Calu3 (cell line): ENCODE measurements around the gene GLP2R. TPM values are rescaled to one million over a fixed set of nuclear protein-coding genes. Genes with fewer than 3 reads are reported as not detected.

Experiments used
- BruUV-seq: library from RNA; stranded (reverse); fragments of 400-500 nt; replicated peaks from 2 replicates; lab custom pipeline; 2021; lab: Mats Ljungman, UMichigan
- CTCF ChIA-PET: fragments of 300-600 bp; sonication (Branson Sonifier 250); formaldehyde crosslinking; loops from one replicate; lab custom pipeline; 2022; ENCODE audit warnings: antibody characterized with exemption; lab: Charles Lee
- DNase-seq: peaks from one replicate; pipeline ENCODE4 v3.0.0; 2022
- H3K27ac Mint-ChIP-seq: one replicate; pipeline ENCODE4 v1.8.0; 2022; ENCODE audit warnings: mixed read lengths; ENCODE audit not compliant: unreplicated experiment
- H3K27me3 Mint-ChIP-seq: one replicate; pipeline ENCODE4 v1.8.0; 2022; ENCODE audit warnings: mixed read lengths; ENCODE audit not compliant: unreplicated experiment
- H3K36me3 Mint-ChIP-seq: one replicate; pipeline ENCODE4 v1.8.0; 2022; ENCODE audit warnings: mild to moderate bottlenecking, moderate library complexity, mixed read lengths; ENCODE audit not compliant: insufficient read depth, unreplicated experiment
- H3K4me1 Mint-ChIP-seq: one replicate; pipeline ENCODE4 v1.8.0; 2022; ENCODE audit warnings: mild to moderate bottlenecking, low read depth, mixed read lengths; ENCODE audit not compliant: unreplicated experiment
- H3K4me3 Mint-ChIP-seq: one replicate; pipeline ENCODE4 v1.8.0; 2022; ENCODE audit warnings: mild to moderate bottlenecking, low read depth, moderate library complexity, mixed read lengths; ENCODE audit not compliant: unreplicated experiment
- H3K9me3 Mint-ChIP-seq: one replicate; pipeline ENCODE4 v1.8.0; 2022; ENCODE audit warnings: low read depth, mixed read lengths; ENCODE audit not compliant: unreplicated experiment
- intact Hi-C: fragments of 100-400 bp; cut with micrococcal nuclease; formaldehyde crosslinking; loops from one replicate; pipeline ENCODE4 v1.10.0; 2022; ENCODE audit not compliant: unreplicated experiment
- total RNA-seq: library from RNA; stranded (reverse); gene quantifications from 2 replicates; pipeline ENCODE4 v1.2.3, GENCODE V29; 2022
- TF ChIP-seq, protein P1 (sequence below): fragments of 200-600 bp; IDR thresholded peaks from one replicate; pipeline ENCODE4 v1.8.0; 2022; ENCODE audit warnings: antibody characterized with exemption; ENCODE audit not compliant: unreplicated experiment

The GLP2R gene
- total RNA-seq, 1 experiment from 2014 or later, result 0.59 TPM

DNA sequence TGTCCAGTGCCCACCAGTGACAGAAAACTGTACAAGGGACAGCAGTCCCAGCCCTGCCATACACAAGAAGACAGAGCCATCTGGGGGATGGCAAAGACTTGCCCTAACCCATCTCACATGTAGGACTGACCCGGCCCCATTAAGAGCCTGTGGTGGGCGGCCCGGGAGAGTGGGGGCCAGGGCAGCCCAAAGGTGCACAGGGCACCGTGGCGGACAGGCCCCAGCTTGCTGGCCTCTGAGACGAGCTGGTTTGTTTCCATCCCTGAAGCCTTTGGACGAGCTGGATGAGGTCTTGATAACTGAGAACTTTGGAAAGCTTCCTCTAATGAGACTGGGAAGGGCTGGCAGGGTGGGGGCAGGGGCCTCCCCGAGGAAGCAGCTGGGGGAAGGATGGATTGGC lies 90.4 kb downstream of the GLP2R start:
- no peak overlapping the region for H3K4me3 Mint-ChIP-seq
- CTCF ChIA-PET, result no interaction called here

DNA sequence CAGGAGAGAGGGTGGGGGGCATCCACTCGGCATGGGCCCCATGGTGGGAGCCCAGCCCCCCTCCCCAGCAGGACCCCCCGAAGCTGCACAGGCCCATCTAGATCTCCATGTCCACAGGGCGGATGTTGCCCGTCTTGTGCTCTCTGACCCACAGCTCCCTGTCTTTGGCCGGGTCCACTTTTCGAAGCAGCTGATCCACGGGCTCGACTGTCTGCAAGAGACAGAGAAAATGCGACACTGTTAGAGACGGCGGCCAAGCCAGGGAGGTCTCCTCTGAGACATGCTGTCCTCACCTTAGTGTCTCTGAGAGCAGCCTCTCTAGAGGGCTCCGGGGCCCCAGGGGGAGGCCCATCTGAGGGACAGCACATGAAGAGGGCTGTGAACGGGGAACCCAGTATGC lies 91.4 kb downstream of the GLP2R start:
- CTCF ChIA-PET, result interaction anchor here (0.5 to 0.6 kb wide), 2 partner anchors 11 to 946 kb away, joined by 3 to 4 read pairs; no protein-coding TSS in a partner anchor
- H3K9me3 Mint-ChIP-seq, result no peaks in the 10 kb centered on the region
- intact Hi-C loops, result no loop called here
- TF ChIP-seq, protein P1, sequence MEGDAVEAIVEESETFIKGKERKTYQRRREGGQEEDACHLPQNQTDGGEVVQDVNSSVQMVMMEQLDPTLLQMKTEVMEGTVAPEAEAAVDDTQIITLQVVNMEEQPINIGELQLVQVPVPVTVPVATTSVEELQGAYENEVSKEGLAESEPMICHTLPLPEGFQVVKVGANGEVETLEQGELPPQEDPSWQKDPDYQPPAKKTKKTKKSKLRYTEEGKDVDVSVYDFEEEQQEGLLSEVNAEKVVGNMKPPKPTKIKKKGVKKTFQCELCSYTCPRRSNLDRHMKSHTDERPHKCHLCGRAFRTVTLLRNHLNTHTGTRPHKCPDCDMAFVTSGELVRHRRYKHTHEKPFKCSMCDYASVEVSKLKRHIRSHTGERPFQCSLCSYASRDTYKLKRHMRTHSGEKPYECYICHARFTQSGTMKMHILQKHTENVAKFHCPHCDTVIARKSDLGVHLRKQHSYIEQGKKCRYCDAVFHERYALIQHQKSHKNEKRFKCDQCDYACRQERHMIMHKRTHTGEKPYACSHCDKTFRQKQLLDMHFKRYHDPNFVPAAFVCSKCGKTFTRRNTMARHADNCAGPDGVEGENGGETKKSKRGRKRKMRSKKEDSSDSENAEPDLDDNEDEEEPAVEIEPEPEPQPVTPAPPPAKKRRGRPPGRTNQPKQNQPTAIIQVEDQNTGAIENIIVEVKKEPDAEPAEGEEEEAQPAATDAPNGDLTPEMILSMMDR, result no peak
- H3K27ac Mint-ChIP-seq, result no peak overlapping the region
- BruUV-seq, result no TSS peak
- H3K4me3 Mint-ChIP-seq, result no peak overlapping the region
- peaks cover 29% of the 10 kb centered on the region for H3K27me3 Mint-ChIP-seq
- no peak for DNase-seq
- no peaks in the 10 kb centered on the region for H3K4me1 Mint-ChIP-seq
- no peaks in the 10 kb centered on the region for H3K36me3 Mint-ChIP-seq

More for the DNA sequence above, 90.4 kb downstream of the GLP2R start:
- Mint-ChIP-seq H3K27ac (no peak overlapping the region), H3K27me3 (peaks cover 36% of the 10 kb centered on the region), H3K4me1 (no peaks in the 10 kb centered on the region), H3K9me3 (no peaks in the 10 kb centered on the region), H3K36me3 (no peaks in the 10 kb centered on the region)
- TF ChIP-seq, protein P1, result no peak
- BruUV-seq, result no TSS peak
- intact Hi-C loops, result no loop called here
- DNase-seq, result no peak

DNA sequence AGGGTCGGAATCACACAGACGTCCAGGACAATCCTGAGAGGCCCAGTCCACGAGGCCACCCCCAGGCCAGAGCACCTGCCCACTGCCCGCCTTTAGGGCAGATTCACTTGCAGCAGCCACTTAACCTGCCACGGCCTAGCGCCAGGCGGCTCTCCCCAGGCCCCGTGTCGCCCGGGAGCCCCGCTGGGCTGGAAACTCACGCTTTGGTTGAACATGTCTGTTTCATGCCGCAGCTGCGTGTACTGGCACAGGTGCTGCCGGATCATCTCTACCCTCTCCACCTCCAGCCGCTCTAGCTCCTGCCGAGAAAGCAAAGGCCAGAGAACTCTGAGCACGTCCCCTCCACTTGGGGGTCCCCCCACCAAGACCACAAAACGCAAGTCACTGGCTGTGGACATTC lies 92.1 kb downstream of the GLP2R start:
- no TSS peak for BruUV-seq
- CTCF ChIA-PET, result no interaction called here
- intact Hi-C loops, result no loop called here
- TF ChIP-seq, protein P1, result no peak
- Mint-ChIP-seq H3K4me1 (no peaks in the 10 kb centered on the region), H3K27ac (no peak overlapping the region), H3K27me3 (peaks cover 28% of the 10 kb centered on the region), H3K9me3 (no peaks in the 10 kb centered on the region), H3K36me3 (no peaks in the 10 kb centered on the region), H3K4me3 (no peak overlapping the region)
- no peak for DNase-seq

DNA sequence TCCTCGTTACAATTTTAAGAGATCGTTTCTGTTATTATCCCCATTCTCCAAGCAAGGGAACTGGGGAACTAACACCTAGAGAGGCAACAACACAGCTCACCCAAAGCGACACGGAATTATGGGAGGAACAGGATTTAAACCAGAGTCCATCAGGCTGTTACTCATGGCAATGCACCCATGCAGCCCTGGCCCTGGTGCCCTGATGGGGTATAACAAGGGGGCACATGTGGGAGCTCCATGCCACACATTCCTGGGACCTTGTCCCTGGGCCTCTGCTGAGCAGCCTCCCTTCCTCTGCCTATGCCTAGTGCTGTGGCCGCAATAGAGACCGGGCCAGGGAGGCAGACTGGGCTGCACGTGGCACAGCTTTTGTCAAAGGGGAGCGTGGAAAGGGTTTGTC lies 92.6 kb downstream of the GLP2R start:
- CTCF ChIA-PET, result no interaction called here
- Mint-ChIP-seq H3K9me3 (no peaks in the 10 kb centered on the region), H3K27ac (no peak overlapping the region), H3K36me3 (no peaks in the 10 kb centered on the region), H3K4me3 (no peak overlapping the region), H3K27me3 (peaks cover 28% of the 10 kb centered on the region), H3K4me1 (no peaks in the 10 kb centered on the region)
- DNase-seq, result no peak
- intact Hi-C loops, result no loop called here
- BruUV-seq, result no TSS peak
- TF ChIP-seq, protein P1, result no peak
